Mesendoderm (in vitro differentiated cells): Measurements from ENCODE around the gene ORAI1.
"Not testable (repeated sequence)": the region's sequence is repeated elsewhere in the genome, so short reads cannot be mapped to it uniquely, and the experiment has no call there.

ENCODE experiments used
- DNase-seq: peaks from one replicate; pipeline ENCODE4 v3.0.0; 2013
- H2AK5ac ChIP-seq: 2 replicates; pipeline ENCODE4 v1.6.1; 2013; ENCODE audit warnings: low read length, inconsistent platforms
- H2BK120ac ChIP-seq: 2 replicates; pipeline ENCODE4 v1.6.1; 2013; ENCODE audit warnings: low read depth, mild to moderate bottlenecking, low read length, moderate library complexity, mixed read lengths
- H2BK15ac ChIP-seq: replicated peaks from 2 replicates; pipeline ENCODE4 v1.6.1; 2013; ENCODE audit warnings: low read depth, mild to moderate bottlenecking, moderate library complexity
- H2BK5ac ChIP-seq: 2 replicates; pipeline ENCODE4 v1.6.1; 2013; ENCODE audit warnings: low read length, inconsistent platforms
- H3K18ac ChIP-seq: 2 replicates; pipeline ENCODE4 v1.6.1; 2013; ENCODE audit warnings: mild to moderate bottlenecking, low read length, mixed read lengths
- H3K23ac ChIP-seq: one replicate; pipeline ENCODE4 v1.6.1; 2013; ENCODE audit warnings: low read length
- H3K27ac ChIP-seq: 2 replicates; pipeline ENCODE4 v1.5.1; 2013; ENCODE audit warnings: low read depth, mild to moderate bottlenecking, inconsistent platforms, low read length, moderate library complexity
- H3K27me3 ChIP-seq: 2 replicates; pipeline ENCODE4 v1.6.1; 2013; ENCODE audit warnings: low read length, control low read depth, mild to moderate bottlenecking, inconsistent platforms; ENCODE audit not compliant: insufficient read depth, poor library complexity
- H3K36me3 ChIP-seq: 2 replicates; pipeline ENCODE4 v1.6.1; 2013; ENCODE audit warnings: low read length, inconsistent platforms; ENCODE audit not compliant: control insufficient read depth, insufficient read depth
- H3K4ac ChIP-seq: one replicate; pipeline ENCODE4 v1.6.1; 2013; ENCODE audit warnings: low read depth, mild to moderate bottlenecking, low read length, moderate library complexity
- H3K4me1 ChIP-seq: 2 replicates; pipeline ENCODE4 v1.6.1; 2013; ENCODE audit warnings: low read depth, low read length, inconsistent platforms; ENCODE audit not compliant: control insufficient read depth
- H3K4me2 ChIP-seq: 2 replicates; pipeline ENCODE4 v1.6.1; 2013; ENCODE audit warnings: low read length
- H3K4me3 ChIP-seq: 2 replicates; pipeline ENCODE4 v1.5.1; 2013; ENCODE audit warnings: mild to moderate bottlenecking, low read length
- H3K56ac ChIP-seq: one replicate; pipeline ENCODE4 v1.6.1; 2013; ENCODE audit warnings: low read length
- H3K79me1 ChIP-seq: 2 replicates; pipeline ENCODE4 v1.6.1; 2013; ENCODE audit warnings: low read length, inconsistent platforms
- H3K79me2 ChIP-seq: 2 replicates; pipeline ENCODE4 v1.6.1; 2013; ENCODE audit warnings: mild to moderate bottlenecking, low read length; ENCODE audit not compliant: control insufficient read depth, insufficient read depth
- H3K9ac ChIP-seq: 2 replicates; pipeline ENCODE4 v1.6.1; 2013; ENCODE audit warnings: low read length, inconsistent platforms
- H4K5ac ChIP-seq: one replicate; pipeline ENCODE4 v1.6.1; 2013; ENCODE audit warnings: low read length
- H4K8ac ChIP-seq: one replicate; pipeline ENCODE4 v1.6.1; 2013; ENCODE audit warnings: low read depth, mild to moderate bottlenecking, control low read depth, low read length, moderate library complexity
- WGBS: extraction: QIAGEN DNeasy Blood & Tissue Kit; methylation state at CpG from one replicate; pipeline ENCODE4 v1.1.7; 2013; ENCODE audit warnings: low lambda C conversion rate, missing lambda C conversion rate; ENCODE audit not compliant: insufficient coverage; ENCODE audit errors: extremely low coverage; 5-methylcytosine and 5-hydroxymethylcytosine counted together

ORAI1 gene

DNA sequence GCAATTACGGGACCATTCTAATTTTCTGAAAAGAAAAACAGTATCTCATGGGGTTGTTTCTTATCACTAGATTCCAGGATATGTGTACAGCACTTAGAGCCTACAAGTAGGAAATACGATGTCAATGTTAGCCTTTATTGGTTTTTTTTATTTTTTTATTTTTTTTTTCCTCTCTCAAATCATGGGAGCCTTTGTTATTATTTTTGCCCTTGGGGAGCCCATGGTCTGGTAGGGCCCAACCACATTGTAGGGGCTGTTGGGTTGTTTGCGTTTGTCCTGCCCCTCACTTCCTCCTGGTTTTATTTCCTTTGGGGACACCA is 37.2 kb downstream of the ORAI1 start:
- H3K36me3 ChIP-seq: no peaks in the 10 kb centered on the region
- no peak overlapping the region for H3K4me3 ChIP-seq
- H4K8ac ChIP-seq: no peak overlapping the region
- H4K5ac ChIP-seq: no peak overlapping the region
- H3K4me1 ChIP-seq: peaks cover 5% of the 10 kb centered on the region
- H3K79me2 ChIP-seq: no peaks in the 10 kb centered on the region
- H3K27ac ChIP-seq: no peak overlapping the region
- no peak overlapping the region for H3K23ac ChIP-seq
- H3K9ac ChIP-seq: no peak overlapping the region
- no peak overlapping the region for H3K4me2 ChIP-seq
- H2BK120ac ChIP-seq: no peak overlapping the region
- no peak overlapping the region for H3K4ac ChIP-seq
- no peak overlapping the region for H2BK5ac ChIP-seq
- WGBS: no CpG with 5 or more reads among the region's 3 CpGs
- no peaks in the 10 kb centered on the region for H3K27me3 ChIP-seq
- no peak overlapping the region for H3K56ac ChIP-seq
- H2BK15ac ChIP-seq: no peak overlapping the region
- H3K79me1 ChIP-seq: no peaks in the 10 kb centered on the region
- H3K18ac ChIP-seq: no peak overlapping the region
- H2AK5ac ChIP-seq: no peak overlapping the region
- no peak for DNase-seq

DNA sequence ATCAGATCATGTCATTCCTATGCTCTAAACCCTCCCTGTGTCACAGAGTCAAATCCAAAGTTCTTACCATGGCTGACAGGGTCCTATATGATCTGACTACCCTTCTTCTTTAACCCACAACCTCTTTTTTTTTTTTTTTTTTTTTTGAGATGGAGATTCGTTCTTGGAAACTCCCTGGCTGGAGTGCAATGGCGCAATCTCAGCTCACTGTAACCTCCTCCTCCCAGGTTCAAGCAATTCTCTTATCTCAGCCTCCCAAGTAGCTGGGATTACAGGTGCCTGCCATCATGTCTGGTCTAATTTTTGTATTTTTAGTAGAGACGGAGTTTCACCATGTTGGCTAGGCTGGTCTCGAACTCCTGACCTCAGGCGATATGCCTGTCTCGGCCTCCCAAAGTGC is 40.5 kb downstream of the ORAI1 start:
- H3K79me1 ChIP-seq, H2BK120ac ChIP-seq, H2AK5ac ChIP-seq, DNase-seq, H3K79me2 ChIP-seq, H2BK5ac ChIP-seq, H3K4me2 ChIP-seq, H3K23ac ChIP-seq, H2BK15ac ChIP-seq, H3K9ac ChIP-seq, H3K27ac ChIP-seq, H3K56ac ChIP-seq, H3K18ac ChIP-seq, H3K36me3 ChIP-seq, H3K4ac ChIP-seq, H4K5ac ChIP-seq, H3K4me1 ChIP-seq, H3K27me3 ChIP-seq, H4K8ac ChIP-seq, H3K4me3 ChIP-seq: not testable (repeated sequence)
- WGBS: no CpG with 5 or more reads among the region's 6 CpGs

DNA sequence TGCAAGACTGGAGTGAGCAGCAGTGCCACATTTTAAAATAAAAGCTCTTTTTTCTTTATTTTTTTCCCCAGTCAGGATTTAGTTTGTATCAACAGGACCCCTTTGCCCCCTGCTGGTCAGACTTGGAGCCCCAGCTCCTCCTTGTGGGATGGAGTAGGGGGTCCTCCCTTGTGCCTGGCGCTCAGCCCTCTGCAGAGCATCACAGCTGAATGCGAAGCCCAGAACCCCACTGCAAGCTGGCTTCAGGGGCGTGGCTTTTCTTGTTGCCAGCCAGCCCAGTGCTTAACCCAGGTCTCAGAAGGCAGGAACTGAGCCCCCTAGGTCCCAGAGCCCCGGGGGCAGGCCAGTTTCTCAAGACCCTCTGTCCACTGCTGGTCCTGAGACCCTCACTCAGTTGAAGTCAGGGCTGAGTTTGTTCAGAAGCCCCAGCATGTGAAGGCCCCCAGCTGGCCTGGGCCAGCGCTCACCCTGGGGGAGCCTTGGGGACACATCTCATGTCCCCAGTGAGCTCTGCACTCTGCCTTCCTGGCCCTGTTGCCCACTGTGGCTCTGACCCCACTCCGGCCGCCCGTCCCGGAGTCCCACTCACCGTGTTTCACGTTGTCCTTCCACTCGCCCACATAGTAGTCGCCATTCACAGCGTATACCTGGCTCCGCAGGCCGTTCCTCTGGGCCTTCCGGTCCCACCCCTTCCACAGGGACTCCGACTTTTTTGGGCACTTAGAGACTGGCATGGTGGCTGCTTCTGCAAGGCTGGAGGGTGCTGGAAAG is 42.6 kb downstream of the ORAI1 start:
- H3K36me3 ChIP-seq: no peaks in the 10 kb centered on the region
- H3K4me2 ChIP-seq: no peak overlapping the region
- H4K8ac ChIP-seq: no peak overlapping the region
- peak; percentile 83 for DNase-seq
- H3K4me1 ChIP-seq: peaks cover 1% of the 10 kb centered on the region
- no peak overlapping the region for H3K4me3 ChIP-seq
- no CpG with 5 or more reads among the region's 18 CpGs for WGBS
- H4K5ac ChIP-seq: no peak overlapping the region
- H2AK5ac ChIP-seq: no peak overlapping the region
- no peak overlapping the region for H3K18ac ChIP-seq
- H3K79me2 ChIP-seq: no peaks in the 10 kb centered on the region
- H3K9ac ChIP-seq: no peak overlapping the region
- H3K56ac ChIP-seq: peak overlapping the region; percentile 22
- H3K27me3 ChIP-seq: no peaks in the 10 kb centered on the region
- H2BK15ac ChIP-seq: no peak overlapping the region
- no peaks in the 10 kb centered on the region for H3K79me1 ChIP-seq
- H3K27ac ChIP-seq: no peak overlapping the region
- H3K4ac ChIP-seq: no peak overlapping the region
- H2BK120ac ChIP-seq: no peak overlapping the region
- no peak overlapping the region for H2BK5ac ChIP-seq
- no peak overlapping the region for H3K23ac ChIP-seq

DNA sequence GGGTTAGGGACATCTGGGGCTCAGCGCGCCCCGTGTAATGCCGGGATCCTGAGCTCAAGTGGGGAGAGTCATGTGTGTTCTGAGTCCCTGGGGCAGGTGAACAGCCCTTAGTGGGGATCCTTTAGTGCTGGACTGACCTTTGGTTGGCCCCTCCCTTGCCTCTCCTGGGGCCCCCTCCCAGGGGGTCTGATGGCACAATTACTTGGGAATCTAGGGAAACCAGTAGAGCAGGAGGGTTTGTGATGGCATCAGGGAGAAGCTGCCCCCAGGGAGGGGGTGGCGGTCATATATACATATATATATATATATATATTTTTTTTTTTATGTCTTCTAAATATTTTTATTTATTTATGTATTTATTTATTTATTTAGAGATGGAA is 43.2 kb downstream of the ORAI1 start, which contains the start of gene MORN3:
Gene MORN3, minus strand, starts transcription at position 134 of the 380 bp plus-strand sequence. CDS start 171 bp downstream, outside the sequence.
- Histone ChIP-seq H2BK120ac (no peak within 1 kb of the TSS), H2BK15ac (no peak within 1 kb of the TSS), H3K27ac (no peak within 1 kb of the TSS), H3K4me2 (no peak within 1 kb of the TSS), H3K4me3 (no peak within 1 kb of the TSS), H3K9ac (no peak within 1 kb of the TSS), H3K4ac (no peak within 1 kb of the TSS), H3K4me1 (no peaks in the 10 kb centered on the region), H2BK5ac (no peak within 1 kb of the TSS), H3K79me1 (no peaks in the 10 kb centered on the region), H3K23ac (no peak within 1 kb of the TSS), H3K79me2 (no peaks in the 10 kb centered on the region), H3K27me3 (no peaks in the 10 kb centered on the region), H4K8ac (no peak within 1 kb of the TSS), H2AK5ac (no peak within 1 kb of the TSS), H4K5ac (no peak within 1 kb of the TSS), H3K56ac (peak within 1 kb of the TSS; percentile 22), H3K36me3 (no peaks in the 10 kb centered on the region), H3K18ac (no peak within 1 kb of the TSS)
- peak; percentile 59 for DNase-seq
- WGBS: no CpG with 5 or more reads among the region's 5 CpGs

DNA sequence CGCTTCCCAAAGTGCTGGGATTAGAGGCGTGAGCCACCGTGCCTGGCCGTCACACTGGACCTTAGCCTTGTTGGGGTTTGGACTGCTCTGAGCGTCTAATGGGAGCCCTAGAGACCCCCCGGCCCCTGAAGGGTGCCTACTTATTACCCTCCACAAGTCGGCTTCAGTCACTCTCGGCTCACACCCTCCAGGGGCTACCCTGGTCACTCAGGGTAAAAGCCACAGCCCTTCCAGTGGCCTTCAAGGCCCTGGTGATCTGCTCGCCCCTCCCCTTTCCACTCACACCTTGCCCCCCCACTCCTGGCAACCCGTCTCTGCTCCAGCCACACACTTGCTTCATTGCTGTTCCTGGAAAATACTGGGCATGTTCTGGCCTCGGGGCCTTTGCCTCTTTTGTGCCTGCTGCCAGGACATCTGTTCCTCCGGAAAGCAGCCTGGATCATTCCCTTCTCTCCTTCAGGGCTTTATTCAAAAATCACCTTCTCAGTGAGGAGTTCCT is 46.7 kb downstream of the ORAI1 start:
- no peak overlapping the region for H3K23ac ChIP-seq
- no peaks in the 10 kb centered on the region for H3K4me1 ChIP-seq
- H3K4me3 ChIP-seq: no peak overlapping the region
- H3K18ac ChIP-seq: peak overlapping the region; percentile 77
- no peak overlapping the region for H4K5ac ChIP-seq
- peak overlapping the region; percentile 73 for H3K56ac ChIP-seq
- no peaks in the 10 kb centered on the region for H3K79me2 ChIP-seq
- H3K36me3 ChIP-seq: no peaks in the 10 kb centered on the region
- no peak overlapping the region for H2BK120ac ChIP-seq
- peak; percentile 45 for DNase-seq
- H3K27me3 ChIP-seq: no peaks in the 10 kb centered on the region
- H3K4ac ChIP-seq: peak overlapping the region; percentile 18
- H2BK5ac ChIP-seq: no peak overlapping the region
- peak overlapping the region; percentile 34 for H3K9ac ChIP-seq
- H2BK15ac ChIP-seq: no peak overlapping the region
- WGBS: no CpG with 5 or more reads among the region's 12 CpGs
- H2AK5ac ChIP-seq: no peak overlapping the region
- no peak overlapping the region for H3K4me2 ChIP-seq
- H4K8ac ChIP-seq: no peak overlapping the region
- peak overlapping the region; percentile 29 for H3K27ac ChIP-seq
- no peaks in the 10 kb centered on the region for H3K79me1 ChIP-seq

DNA sequence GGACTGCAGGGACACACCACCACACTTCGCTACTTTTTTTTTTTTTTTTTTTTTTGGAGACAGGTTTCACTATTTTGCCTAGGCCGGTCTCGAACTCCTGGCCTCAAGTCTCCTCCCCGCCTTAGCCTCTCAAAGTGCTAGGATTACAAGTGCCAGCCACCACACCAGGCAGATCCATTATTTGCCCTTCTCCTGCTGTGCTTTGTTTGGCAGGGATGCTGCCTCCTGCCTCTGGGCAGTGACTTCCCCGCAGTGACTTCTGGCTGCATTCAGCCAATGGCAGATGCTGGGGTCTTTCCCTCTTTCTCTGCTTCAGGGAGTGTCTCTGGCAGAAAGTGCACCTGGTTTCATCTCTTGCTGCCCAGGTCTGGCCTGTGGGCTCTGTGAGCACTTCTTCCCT is 49.9 kb downstream of the ORAI1 start:
- no peak overlapping the region for H2BK15ac ChIP-seq
- H3K4me3 ChIP-seq: no peak overlapping the region
- H3K4ac ChIP-seq: no peak overlapping the region
- no CpG with 5 or more reads among the region's 5 CpGs for WGBS
- H3K4me2 ChIP-seq: no peak overlapping the region
- no peaks in the 10 kb centered on the region for H3K79me2 ChIP-seq
- H3K36me3 ChIP-seq: no peaks in the 10 kb centered on the region
- H3K79me1 ChIP-seq: no peaks in the 10 kb centered on the region
- no peak overlapping the region for H2BK5ac ChIP-seq
- no peak for DNase-seq
- no peak overlapping the region for H2AK5ac ChIP-seq
- H3K23ac ChIP-seq: no peak overlapping the region
- H4K5ac ChIP-seq: no peak overlapping the region
- no peak overlapping the region for H3K56ac ChIP-seq
- H3K4me1 ChIP-seq: peaks cover 4% of the 10 kb centered on the region
- no peak overlapping the region for H3K27ac ChIP-seq
- no peak overlapping the region for H3K18ac ChIP-seq
- no peak overlapping the region for H4K8ac ChIP-seq
- H3K27me3 ChIP-seq: no peaks in the 10 kb centered on the region
- H2BK120ac ChIP-seq: no peak overlapping the region
- no peak overlapping the region for H3K9ac ChIP-seq
